Measurements from ENCODE around the gene USH1G. TPM values are rescaled to one million over a fixed set of nuclear protein-coding genes. Genes with fewer than 3 reads are reported as not detected.
A peak's percentile ranks its signal among the peaks of the same experiment; 100 is the strongest.

USH1G gene
- total RNA-seq, 1 experiment from 2014 or later, result 2.7 TPM

- H3K4me1 ChIP-seq (ENCODE audit: insufficient read depth, low read length), result no peaks in the 10 kb centered on the region
- H4K5ac ChIP-seq (ENCODE audit: insufficient read length, low read depth, low read length), result no peak overlapping the region
- peak overlapping the region; percentile 60 to 80 for H3K4me3 Mint-ChIP-seq
- no peak overlapping the region for H3K27ac Mint-ChIP-seq
- peaks cover 86% of the 10 kb centered on the region for H3K27me3 Mint-ChIP-seq (ENCODE audit: low read depth)
- H4K20me1 ChIP-seq (ENCODE audit: control insufficient read depth, insufficient read depth, insufficient read length), result no peaks in the 10 kb centered on the region
- no peak overlapping the region for H2BK120ac ChIP-seq (ENCODE audit: low read depth, low read length, poor library complexity, severe bottlenecking)
- H3K4me1 Mint-ChIP-seq, result peaks cover 15 to 33% of the 10 kb centered on the region in 2 experiments
- WGBS (ENCODE audit: extremely low coverage, insufficient read length, low lambda C conversion rate), result no CpG with 5 or more reads among the region's 59 CpGs
- no peak overlapping the region for H2BK12ac ChIP-seq (ENCODE audit: insufficient read length, low read depth, low read length)
- H3K79me2 ChIP-seq (ENCODE audit: insufficient read depth, low read length), result no peaks in the 10 kb centered on the region
- no peak overlapping the region for H2AK5ac ChIP-seq (ENCODE audit: insufficient read length, low read length)
- no peak overlapping the region for H4K8ac ChIP-seq (replicated peaks; ENCODE audit: insufficient read length, low read depth, low read length)
- H2BK15ac ChIP-seq (ENCODE audit: low read depth, low read length), result no peak overlapping the region
- no peaks in the 10 kb centered on the region for H3K36me3 Mint-ChIP-seq (ENCODE audit: insufficient read depth in 1 of 3, low read depth in 3 of 3)
- H3K9me3 Mint-ChIP-seq, result peaks cover 0 to 5% of the 10 kb centered on the region in 2 experiments; a peak in 1 of 5 replicates
- DNase-seq, result peak; percentile 79
- H3K23me2 ChIP-seq (ENCODE audit: insufficient read length, low read depth, low read length, poor library complexity, severe bottlenecking), result peaks cover 5% of the 10 kb centered on the region
- H2BK5ac ChIP-seq (ENCODE audit: insufficient read length, low read length), result no peak overlapping the region
- no peaks in the 10 kb centered on the region for H3K9me3 ChIP-seq (ENCODE audit: control insufficient read depth, low read depth, low read length)
- H4K91ac ChIP-seq (ENCODE audit: insufficient read length, low read depth, low read length), result no peak overlapping the region
- no peak overlapping the region for H3K9ac ChIP-seq (ENCODE audit: extremely low read depth, insufficient read length, low read length)
- no peak overlapping the region; the same call in 1 of the 2 replicates for H3K14ac ChIP-seq (ENCODE audit: insufficient read depth, low read length)
- H2AFZ ChIP-seq (ENCODE audit: low read length), result no peak overlapping the region
- H3K18ac ChIP-seq (ENCODE audit: insufficient read length, low read depth, low read length), result no peak overlapping the region
- no peak overlapping the region for H3K23ac ChIP-seq (ENCODE audit: insufficient read length, low read depth, low read length)
- H3K27me3 ChIP-seq (ENCODE audit: insufficient read depth, low read length), result peaks cover 43% of the 10 kb centered on the region
- no peak overlapping the region for H3K4ac ChIP-seq (ENCODE audit: low read depth, low read length)
- H3K27ac ChIP-seq (ENCODE audit: insufficient read length, low read depth, low read length), result no peak overlapping the region
- peak overlapping the region; percentile 72 for H3K4me2 ChIP-seq (ENCODE audit: insufficient read depth, insufficient read length, low read length)
- no peak overlapping the region for H3T11ph ChIP-seq (ENCODE audit: low read length)
- peak; percentile 97 for TF ChIP-seq CTCF (conservative IDR thresholded peaks at IDR 0.05)
- no peaks in the 10 kb centered on the region for H3K79me1 ChIP-seq (ENCODE audit: insufficient read depth, low read depth, low read length, poor library complexity, severe bottlenecking)
- no peak overlapping the region for H3K56ac ChIP-seq (ENCODE audit: insufficient read length, low read depth, low read length)
- H2BK20ac ChIP-seq (ENCODE audit: low read depth, low read length, poor library complexity, severe bottlenecking), result no peak overlapping the region
These were observed 639 bp upstream of the USH1G start for GRCh38 chr17:74923538-74924249.

Measured in H9 (cell line).